ENCODE results near the gene SELENOW. TPM values are rescaled to one million over a fixed set of nuclear protein-coding genes. Genes with fewer than 3 reads are reported as not detected.
"Not testable (repeated sequence)": the region's sequence is repeated elsewhere in the genome, so short reads cannot be mapped to it uniquely, and the experiment has no call there.

The SELENOW gene
- total RNA-seq, 1 donor from 2014 or later, result 1,019 TPM

DNA sequence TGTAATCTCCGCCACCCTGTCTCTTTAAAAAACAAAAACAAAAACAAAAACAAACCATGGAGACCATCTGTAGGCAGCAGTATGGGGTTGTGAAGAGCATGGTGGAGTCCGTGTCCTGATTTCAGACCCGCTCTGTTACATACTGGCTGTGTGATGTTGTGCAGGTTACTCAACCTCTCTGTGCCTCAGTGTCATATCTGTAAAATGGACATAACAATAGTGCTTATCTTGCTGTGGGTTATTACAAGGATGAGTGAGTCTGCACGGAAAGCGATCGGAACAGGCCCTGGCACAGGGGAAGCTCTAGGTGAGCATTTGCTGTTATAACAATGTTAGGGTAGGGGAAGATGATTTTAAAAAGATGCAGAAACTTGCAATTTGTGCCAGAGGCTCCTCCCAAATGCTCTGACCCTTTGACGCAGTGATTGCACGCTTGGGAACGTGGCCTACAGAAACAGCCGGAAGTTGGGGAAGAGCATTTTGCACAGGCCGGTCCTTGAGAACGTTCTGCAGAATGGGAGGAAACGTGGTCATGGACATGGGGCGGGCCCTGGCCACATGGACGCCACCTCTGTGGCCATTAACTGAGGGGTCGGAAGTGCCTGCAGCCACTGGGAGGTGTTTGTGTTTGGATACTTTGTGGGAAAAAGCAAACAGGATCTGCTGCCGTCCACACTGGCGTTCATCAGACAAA, 15.7 kb upstream of the SELENOW start:
- Histone ChIP-seq H3K4me3 (no peak overlapping the region), H3K9me3 (replicated peaks) (peaks cover 5% of the 10 kb centered on the region), H3K4me1 (peaks cover 17% of the 10 kb centered on the region), H3K36me3 (peaks cover 25% of the 10 kb centered on the region), H3K27ac (replicated peaks) (peak overlapping the region; percentile 79), H3K27me3 (ENCODE audit: low read depth) (no peaks in the 10 kb centered on the region)
- DNase-seq, result peak; percentile 46
- TF ChIP-seq, protein P1, sequence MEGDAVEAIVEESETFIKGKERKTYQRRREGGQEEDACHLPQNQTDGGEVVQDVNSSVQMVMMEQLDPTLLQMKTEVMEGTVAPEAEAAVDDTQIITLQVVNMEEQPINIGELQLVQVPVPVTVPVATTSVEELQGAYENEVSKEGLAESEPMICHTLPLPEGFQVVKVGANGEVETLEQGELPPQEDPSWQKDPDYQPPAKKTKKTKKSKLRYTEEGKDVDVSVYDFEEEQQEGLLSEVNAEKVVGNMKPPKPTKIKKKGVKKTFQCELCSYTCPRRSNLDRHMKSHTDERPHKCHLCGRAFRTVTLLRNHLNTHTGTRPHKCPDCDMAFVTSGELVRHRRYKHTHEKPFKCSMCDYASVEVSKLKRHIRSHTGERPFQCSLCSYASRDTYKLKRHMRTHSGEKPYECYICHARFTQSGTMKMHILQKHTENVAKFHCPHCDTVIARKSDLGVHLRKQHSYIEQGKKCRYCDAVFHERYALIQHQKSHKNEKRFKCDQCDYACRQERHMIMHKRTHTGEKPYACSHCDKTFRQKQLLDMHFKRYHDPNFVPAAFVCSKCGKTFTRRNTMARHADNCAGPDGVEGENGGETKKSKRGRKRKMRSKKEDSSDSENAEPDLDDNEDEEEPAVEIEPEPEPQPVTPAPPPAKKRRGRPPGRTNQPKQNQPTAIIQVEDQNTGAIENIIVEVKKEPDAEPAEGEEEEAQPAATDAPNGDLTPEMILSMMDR (IDR thresholded peaks at IDR 0.05; ENCODE audit: borderline replicate concordance), result no peak
- intact Hi-C loops (cut with micrococcal nuclease), result no loop called here

DNA sequence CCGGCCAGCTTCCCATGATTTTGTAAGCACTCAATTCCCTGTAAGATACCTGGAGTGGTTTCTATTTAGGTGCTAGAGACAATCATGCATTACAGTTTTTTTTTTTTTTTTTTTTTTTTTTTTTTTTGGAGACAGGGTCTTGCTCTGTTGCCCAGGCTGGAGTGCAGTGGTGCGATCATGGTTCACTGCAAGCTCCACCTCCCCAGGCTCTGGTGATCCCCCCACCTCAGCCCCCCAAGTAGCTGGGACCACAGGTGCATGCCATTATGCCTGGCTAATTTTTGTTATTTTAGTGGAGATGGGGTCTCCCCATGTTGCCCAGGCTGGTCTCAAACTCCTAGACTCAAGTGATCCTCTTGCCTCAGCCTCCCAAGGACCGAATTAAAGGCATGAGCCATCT, 13.8 kb upstream of the SELENOW start:
- DNase-seq; H3K9me3 ChIP-seq (replicated peaks); H3K4me3 ChIP-seq; intact Hi-C loops (cut with micrococcal nuclease); H3K27ac ChIP-seq (replicated peaks); H3K36me3 ChIP-seq; H3K27me3 ChIP-seq (ENCODE audit: low read depth): not testable (repeated sequence)
- H3K4me1 ChIP-seq, result peaks cover 17% of the 10 kb centered on the region

DNA sequence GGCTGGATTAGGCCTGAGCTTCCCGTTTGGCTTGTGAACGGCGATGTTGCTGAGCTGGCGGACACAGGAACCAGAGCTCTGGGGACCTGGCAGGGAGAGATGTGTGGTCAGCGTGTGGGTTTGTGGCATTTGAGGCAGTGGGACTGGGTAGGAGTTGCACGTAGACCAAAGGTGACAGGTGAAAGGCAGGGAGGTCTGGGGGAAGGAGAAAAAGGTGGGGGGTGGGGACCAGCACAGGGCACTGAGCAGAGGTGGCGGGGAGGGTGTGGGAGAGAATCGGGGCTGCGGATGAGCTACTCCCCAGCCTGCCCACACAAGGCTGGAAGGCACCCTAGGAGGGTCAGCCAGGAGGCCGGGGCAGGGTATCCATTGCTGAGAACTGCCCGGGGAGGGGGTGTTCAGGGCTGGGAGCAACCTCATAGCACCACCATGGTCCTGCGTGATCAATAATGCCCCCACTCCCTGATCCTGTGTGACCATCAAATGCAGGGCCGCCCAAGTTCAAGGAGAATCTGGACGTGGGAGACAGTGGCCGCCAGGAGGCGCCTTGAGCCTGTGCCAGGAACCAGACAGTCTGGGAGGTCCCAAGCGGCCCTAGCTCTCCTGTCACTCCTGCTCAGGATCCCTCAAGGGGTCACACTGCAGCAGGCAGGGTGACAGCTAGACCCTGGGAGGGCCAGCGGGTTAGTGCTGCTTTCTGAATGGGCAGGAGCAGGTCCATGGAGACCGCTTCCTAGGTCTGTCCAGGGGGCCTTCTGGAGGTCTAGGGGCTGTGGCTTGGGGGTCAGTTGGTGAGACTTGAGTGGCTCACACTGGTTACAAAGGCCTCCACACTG, 12.8 kb upstream of the SELENOW start:
- Histone ChIP-seq H3K4me3 (no peak overlapping the region), H3K9me3 (replicated peaks) (no peaks in the 10 kb centered on the region), H3K4me1 (peaks cover 17% of the 10 kb centered on the region), H3K36me3 (no peaks in the 10 kb centered on the region), H3K27ac (replicated peaks) (no peak overlapping the region), H3K27me3 (ENCODE audit: low read depth) (no peaks in the 10 kb centered on the region)
- TF ChIP-seq, protein P1 (IDR thresholded peaks at IDR 0.05; ENCODE audit: borderline replicate concordance), result peak; percentile 90
- intact Hi-C loops (cut with micrococcal nuclease), result no loop called here
- peak; percentile 75 for DNase-seq

DNA sequence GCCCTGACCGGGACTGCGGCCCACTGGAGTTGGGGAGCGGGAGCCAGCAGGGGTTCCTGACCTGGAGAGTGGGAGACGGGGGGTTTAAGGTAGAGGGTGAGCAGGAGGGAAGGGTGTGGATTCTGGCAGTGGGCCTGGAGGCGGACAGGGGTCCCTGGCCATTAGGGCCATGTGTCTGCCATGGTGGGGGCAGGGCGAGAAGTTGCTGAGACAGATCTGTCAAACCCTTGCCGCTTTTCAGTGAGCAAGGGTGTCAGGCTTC, 12.2 kb upstream of the SELENOW start:
- H3K27me3 ChIP-seq (ENCODE audit: low read depth), result no peaks in the 10 kb centered on the region
- TF ChIP-seq, protein P1 (IDR thresholded peaks at IDR 0.05; ENCODE audit: borderline replicate concordance), result no peak
- DNase-seq, result no peak
- no peak overlapping the region for H3K27ac ChIP-seq (replicated peaks)
- H3K4me1 ChIP-seq, result peaks cover 17% of the 10 kb centered on the region
- no peaks in the 10 kb centered on the region for H3K9me3 ChIP-seq (replicated peaks)
- no peaks in the 10 kb centered on the region for H3K36me3 ChIP-seq
- intact Hi-C loops (cut with micrococcal nuclease), result no loop called here
- H3K4me3 ChIP-seq, result no peak overlapping the region

- H3K4me1 ChIP-seq, result peaks cover 17% of the 10 kb centered on the region
- H3K4me3 ChIP-seq, result no peak overlapping the region
- no peak overlapping the region for H3K27ac ChIP-seq (replicated peaks)
- no peaks in the 10 kb centered on the region for H3K9me3 ChIP-seq (replicated peaks)
- H3K36me3 ChIP-seq, result no peaks in the 10 kb centered on the region
- intact Hi-C loops (cut with micrococcal nuclease), result no loop called here
- TF ChIP-seq, protein P1 (IDR thresholded peaks at IDR 0.05; ENCODE audit: borderline replicate concordance), result no peak
- H3K27me3 ChIP-seq (ENCODE audit: low read depth), result no peaks in the 10 kb centered on the region
- no peak for DNase-seq
Measured at GRCh38 chr19:47766670-47767069, 11.8 kb upstream of the SELENOW start.

- DNase-seq, result no peak
- intact Hi-C loops (cut with micrococcal nuclease), result no loop called here
- Histone ChIP-seq H3K36me3 (no peaks in the 10 kb centered on the region), H3K4me1 (peaks cover 17% of the 10 kb centered on the region), H3K9me3 (replicated peaks) (no peaks in the 10 kb centered on the region), H3K27me3 (ENCODE audit: low read depth) (no peaks in the 10 kb centered on the region), H3K27ac (replicated peaks) (no peak overlapping the region), H3K4me3 (no peak overlapping the region)
- TF ChIP-seq, protein P1 (IDR thresholded peaks at IDR 0.05; ENCODE audit: borderline replicate concordance), result no peak
Measured at GRCh38 chr19:47767349-47767748, 11.2 kb upstream of the SELENOW start.

Measured in left ventricle myocardium inferior (tissue), 1 donor.